HG03439 (cell line): ENCODE results near the gene BCL7A.

Experiments
- ATAC-seq: cut with Tn5 transposase; IDR thresholded peaks from one replicate; pipeline ENCODE4 v1.9.1; 2021; ENCODE audit warnings: mild to moderate bottlenecking, moderate library complexity; ENCODE audit not compliant: unreplicated experiment

Gene BCL7A

DNA sequence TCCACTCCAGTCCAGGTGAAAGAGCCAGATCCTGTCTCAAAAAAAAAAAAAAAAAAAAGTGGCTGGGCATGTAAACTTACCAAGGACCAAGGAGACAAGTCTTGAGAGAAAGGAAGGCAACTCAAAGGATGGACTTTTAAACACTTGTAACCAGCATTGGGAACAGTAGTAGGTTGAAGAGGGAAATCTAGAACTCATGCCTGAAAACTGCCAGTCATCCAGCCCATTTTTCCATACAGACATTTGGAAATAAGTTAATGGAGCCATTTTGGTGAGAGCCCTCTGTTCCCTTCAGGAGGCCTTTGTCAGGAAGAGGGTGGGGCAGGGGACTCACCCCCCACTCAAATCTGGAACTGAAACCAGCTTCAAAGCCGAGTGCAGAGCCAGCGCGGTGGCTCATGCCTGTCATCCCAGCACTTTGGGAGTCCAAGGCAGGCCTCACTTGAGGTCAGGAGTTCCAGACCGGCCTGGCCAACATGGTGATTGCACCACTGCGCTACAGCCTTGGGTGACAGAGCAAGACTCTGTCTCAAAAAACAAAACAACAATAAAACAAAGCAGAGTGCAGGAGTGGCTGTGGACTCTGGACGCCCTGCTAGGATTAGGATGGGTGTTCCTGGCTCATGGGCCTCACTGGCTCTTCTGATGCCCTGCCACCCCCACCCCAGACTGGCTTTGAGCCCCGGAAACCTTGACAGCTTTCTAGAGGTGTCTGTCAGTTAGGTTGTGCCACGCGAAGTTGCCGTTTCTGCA is 55.2 kb downstream of the BCL7A start:
- ATAC-seq, result no peak

DNA sequence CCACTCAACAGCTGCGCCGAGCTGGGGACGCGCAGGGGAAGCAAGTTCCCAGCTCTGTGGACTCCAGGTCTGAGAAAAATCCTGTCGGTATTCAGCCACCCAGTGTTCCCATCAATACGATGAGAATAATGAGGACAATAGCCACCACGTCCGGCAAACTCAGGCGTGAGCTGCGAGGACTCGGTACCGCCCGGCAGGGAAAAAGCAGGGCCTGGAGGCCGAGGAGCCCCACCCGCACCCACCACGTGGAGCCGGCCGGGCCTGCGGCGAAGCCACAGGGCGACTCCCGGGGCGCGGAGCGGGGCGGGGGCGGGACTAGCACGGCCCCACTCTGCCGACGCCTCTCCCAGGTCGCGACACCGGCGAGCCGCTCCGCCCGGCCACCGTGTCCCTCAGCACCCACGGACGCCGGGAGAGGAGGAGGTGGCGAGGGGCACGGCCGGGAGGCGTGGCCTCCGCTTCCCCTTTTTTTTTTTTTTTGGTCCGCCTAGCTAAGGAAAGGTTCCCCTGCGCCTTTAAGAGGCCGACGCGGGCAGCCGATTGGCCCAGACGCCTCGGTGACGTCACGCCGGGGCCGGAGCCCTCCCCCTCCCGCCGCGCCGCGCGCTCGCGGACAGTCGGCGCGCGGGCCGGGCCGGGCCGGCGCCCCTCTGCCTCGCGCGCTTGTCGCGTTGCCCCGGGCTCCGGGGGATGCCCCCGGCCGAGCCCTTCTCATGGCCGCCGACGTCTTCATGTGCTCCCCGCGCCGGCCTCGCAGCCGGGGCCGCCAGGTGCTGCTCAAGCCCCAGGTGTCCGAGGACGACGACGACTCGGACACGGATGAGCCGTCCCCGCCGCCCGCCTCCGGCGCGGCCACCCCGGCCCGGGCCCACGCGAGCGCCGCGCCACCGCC is 56.7 kb downstream of the BCL7A start, which contains the start of gene MLXIP:
Gene MLXIP, plus strand, starts transcription at position 616 of the 892 bp plus-strand sequence. Its CDS starts 98 bp downstream, at position 714.
- ATAC-seq, result peak; percentile 86

DNA sequence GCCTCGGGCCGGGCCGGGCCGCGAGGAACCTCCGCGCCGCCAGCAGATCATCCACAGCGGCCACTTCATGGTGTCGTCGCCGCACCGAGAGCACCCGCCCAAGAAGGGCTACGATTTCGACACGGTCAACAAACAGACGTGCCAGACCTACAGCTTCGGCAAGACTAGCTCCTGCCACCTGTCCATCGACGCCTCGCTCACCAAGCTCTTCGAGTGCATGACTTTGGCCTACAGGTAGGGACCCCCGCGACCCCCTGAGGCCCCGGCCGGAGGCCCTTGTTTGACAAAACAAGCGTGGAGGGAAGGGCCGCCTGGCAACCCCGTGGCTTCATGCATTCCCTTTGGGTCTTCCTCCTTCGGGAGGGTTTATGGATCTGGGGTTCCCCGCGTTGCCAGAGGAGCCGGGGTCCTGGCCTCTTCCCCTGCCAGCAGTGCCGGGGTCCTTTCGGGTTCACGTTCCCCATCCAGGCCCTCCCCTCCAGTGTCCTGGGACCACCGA is 57.4 kb downstream of the BCL7A start:
- peak; percentile 18 for ATAC-seq

DNA sequence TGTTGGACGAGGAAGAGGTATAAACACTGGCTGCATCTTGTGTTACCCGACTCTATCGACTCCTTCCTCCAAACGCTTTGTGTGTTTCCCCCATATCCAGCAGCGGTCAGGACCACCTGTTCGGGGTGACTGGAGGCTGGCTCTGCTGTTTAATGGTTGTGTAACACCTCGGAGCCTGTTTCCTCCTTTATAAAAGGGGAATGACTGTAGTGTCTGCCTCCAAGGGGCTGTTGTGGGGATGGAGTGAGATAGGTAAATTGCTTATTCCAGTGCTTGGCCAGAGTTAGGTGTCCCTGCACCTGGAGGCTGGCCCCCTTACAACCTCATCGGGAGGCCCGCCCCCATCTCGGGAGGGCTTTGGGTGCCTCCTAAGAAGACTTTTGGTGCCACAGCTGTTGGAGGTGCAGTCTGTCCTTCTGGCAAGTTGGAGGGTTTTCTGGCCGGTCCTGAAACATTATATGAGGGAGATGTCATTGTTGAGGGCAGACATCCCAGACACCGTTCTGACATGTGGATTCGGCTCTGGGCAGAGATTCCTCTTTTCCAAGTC is 57.9 kb downstream of the BCL7A start:
- no peak for ATAC-seq

DNA sequence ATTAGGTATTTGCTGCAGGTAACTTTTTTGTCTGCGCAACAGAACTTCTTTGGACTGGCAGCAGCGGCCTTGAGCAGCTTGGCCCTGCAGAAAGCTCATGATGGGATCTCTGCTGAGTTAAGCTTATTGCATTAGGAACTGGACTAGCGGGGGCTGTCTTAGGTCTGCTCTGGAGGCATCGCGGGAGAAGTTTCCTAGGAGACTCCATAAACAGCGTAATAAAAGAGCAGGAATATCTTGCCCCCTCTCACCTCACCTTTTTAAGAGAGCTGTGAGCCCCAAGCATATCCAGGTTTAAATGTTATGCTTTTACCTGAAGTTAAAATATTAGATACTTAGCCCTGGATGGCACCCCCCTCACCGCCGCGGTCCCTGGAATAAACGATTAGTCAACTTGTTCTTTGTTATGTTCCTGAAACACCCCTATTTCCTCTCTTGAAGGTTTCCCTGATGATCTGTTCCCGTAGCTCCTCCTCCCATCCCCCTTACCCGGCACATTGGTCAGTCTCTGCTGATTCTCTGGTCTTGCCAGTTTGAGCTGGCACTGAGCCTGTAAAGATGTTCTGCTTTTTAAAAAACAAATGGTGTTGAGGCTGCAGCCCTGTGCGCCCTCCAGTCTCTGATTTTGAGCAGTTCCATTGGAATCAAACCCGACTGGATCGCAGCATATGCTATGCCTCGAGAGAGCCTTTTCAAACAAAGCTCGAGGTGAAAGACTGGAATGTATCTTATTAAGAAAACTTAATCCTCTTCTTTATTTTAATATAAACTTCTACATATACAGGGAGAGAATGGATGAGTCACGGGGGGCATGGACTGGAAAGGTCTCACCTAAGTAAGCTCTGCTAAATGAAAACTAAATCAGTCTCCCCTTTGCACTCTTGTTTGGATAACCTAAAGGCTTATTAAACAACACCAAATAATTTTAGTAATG is 58.7 kb downstream of the BCL7A start:
- no peak for ATAC-seq

DNA sequence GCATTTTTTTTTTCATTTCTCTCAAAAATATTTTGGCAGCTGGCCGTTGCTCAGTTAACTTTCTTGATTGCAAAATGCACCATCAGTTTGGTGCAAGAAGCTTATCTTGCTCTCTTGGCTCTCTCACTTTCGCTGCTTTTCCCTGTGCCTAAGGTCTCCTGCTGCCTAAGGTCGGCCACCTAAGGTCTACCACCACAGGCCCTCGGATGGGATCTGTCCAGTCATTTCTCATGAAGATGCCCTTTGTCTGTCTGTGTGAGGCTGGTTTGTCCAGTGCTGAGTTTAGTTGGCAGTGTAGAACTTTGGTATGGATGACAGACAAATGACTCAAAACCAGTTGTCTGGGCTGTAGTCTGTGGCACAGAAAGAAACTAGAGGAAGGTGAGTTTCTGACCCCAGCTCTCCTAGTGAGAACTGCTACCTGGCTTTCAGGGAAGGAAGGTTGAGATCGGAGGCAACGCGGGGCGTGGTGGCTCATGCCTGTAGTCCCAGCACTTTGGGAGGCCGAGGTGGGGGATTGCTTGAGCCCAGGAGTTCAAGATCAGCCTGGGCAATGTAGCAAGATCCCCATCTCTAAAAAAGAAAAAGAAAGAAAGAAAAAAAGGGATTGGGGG is 59.5 kb downstream of the BCL7A start:
- ATAC-seq, result no peak

DNA sequence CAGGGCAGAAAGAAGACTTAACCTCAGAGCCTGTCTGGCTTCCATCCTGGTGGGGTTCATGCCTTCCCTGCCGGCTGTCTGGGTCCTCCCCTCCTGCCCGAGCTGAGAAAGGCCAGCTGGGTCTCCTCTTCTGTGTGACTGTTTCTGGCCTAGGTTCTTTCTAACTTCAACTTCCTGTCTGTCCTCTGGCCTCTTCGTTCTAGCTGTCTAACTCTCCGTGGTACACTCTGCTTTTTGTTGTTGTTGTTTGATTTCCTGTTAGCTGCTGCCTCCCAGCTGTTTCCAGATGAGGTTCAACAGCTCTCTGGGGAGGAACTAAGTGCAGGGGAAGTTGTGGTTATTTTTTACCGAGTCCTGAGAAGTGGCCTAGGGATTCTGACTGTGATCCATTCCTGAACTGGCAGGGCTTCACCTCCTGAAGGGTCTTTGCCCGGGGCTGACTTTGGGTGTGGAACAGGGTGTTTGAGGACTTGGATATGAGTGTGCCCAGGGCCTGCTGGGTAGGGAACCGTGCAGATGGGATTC is 60.1 kb downstream of the BCL7A start:
- no peak for ATAC-seq

DNA sequence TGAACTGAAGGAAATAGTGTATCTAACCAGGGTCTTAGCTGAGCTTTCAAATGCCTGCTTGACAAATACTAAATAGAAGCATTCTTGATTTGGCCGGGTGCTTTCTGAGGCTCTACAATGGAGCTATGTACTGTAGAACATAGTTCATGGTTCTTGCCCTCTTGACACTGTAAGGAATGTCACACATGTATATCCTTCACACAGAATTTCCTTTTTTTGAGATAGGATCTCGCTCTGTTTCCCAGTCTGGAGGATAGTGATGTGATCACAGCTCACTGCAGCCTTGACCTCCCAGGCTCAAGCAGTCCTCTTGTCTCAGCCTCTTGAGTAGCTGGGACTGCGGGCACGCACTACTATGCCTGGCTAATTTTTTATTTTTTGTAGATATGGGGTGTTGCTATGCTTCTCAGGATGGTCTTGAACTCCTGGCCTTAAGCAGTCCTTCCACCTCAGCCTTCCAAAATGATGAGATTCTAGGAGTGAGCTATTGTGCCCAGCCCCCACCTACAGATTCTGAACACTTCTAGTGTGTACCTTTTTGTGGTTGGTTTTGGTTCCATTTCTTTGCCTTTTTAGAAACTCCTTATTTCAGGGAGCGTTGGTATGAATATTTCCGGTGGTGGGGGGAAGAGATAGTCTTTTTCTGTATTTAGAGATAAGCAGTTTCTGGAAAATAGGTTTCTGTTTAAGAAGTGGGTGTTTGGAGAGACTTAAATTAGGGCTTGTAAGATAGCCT is 61.1 kb downstream of the BCL7A start:
- ATAC-seq, result no peak

DNA sequence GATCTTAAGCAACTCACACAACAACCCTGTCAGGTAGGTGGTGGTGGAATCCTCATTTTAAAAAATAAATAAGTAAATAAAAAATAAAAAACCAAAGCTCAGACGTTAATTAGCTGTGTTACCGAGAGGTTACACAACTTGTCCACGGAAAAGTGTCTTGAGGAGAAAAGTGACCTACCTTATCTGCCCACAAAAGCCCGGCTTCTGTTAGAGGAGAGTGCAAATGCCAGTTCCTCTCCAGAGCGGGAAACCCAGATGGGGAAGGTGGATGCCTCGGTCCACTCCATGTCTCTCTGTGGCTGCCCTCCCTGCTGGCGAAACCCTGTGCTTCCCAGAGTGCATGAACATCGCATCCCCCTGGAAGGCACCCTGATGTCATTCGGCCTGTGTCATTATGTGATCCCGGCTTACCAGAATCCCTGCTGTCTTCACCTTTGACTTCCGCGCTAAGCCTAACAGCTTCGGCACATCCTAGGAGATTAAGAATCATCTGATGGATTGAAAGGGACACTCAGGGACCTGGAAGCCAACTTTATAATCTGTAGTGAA is 63.2 kb downstream of the BCL7A start:
- ATAC-seq, result no peak

DNA sequence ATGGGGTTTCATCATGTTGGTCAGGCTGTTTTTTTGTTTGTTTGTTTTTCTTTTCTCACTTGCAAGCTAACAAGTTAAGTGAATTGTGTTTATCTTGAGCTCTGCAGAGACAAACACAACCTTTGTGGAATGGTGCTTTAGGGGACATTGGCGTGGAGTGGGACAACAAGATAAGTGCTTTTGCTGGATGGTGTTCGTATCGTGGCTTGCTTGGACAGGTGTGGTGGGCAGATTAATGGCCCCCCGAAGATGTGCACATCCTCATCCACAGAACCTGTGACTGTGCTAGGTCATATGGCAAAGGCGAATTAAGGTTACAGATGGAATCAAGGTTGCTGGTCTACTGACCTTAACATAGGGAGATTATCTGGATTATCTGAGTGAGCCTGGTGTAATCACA is 63.9 kb downstream of the BCL7A start:
- no peak for ATAC-seq

DNA sequence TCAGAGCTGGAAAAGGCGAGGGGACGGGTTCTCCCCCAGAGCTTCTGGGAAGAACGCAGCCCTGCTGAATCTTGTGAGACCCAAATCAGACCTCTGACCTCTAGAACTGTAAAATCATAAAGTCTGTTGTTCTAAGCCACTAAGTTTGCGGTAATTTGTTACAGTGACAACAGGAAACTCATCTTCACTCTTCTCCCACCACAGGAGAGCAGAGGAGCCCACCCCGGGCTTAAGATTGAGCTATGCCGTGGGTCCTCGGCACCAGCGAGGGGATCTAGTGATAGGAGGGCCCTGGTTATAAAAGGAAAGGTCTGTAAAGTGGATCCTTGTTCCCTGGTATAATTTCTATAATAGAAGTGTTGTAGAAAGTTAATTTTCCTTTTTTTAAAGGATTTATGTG is 64.4 kb downstream of the BCL7A start:
- ATAC-seq, result no peak

DNA sequence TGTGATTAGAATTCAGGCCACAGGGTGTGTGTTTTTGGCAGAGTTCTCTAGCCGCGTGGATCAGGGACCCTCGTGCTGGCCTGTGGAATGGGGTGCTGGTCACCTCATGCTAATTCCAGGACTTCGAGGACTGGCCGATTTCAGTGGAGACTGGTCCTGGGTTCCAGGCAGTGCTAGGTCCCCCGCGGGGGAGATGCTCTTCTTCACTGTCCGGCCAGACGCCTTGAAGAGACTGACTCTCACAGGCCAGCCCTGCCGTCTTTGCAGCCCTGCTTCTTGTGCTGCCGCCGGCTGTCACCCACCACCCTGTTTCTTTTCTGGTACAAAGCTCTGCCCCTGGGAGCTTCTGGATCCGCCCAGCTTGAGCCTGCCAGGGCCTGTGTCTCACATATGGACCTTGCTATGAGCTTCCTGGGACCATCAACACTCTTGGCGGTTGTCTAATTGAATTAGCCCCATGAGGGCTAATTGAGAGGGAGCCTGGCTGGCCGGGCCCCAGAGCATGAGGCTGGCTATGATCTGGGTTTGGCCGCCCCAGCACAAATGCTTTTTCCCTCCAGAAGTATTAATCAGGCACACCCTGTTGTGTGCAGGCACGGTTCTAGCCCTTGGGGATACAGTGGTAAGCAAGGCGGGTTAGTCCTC is 65.1 kb downstream of the BCL7A start:
- ATAC-seq, result no peak

DNA sequence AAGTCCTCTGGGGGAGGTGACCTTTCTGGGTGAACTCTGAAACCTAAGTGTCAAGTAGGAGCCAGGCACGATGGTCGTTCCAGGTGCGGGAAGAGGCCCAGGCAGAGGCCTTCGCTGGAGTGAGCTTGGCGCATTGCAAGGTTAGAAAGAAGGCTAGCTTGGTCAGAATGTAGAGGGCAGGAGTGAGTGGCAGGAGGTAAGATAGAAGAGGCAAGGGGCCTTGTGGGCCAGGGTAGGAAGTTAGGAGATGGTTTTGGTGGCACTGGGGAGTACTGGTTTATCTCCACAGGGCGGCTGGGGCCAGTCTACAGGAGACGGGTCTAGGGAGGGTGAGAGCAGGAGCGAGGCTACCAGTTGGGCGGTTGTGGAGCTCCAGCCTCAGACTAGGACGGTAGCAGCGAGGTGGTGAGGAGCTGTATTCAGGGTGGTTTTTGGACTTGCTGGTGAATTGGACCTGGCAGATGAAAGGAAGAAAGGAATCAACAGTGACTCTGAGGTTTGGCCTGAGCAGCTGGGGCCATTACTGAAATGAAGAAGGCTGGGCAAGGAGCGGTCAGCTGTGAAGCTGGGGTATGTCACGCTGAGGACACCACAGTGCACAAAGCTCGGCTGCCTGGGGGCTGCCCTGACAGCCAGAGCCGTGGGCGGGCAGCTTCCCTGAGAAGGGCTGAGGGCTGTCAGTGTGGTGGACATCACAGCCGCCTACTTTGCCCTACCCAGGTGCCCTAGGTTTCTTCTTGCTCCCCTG is 65.9 kb downstream of the BCL7A start:
- no peak for ATAC-seq

DNA sequence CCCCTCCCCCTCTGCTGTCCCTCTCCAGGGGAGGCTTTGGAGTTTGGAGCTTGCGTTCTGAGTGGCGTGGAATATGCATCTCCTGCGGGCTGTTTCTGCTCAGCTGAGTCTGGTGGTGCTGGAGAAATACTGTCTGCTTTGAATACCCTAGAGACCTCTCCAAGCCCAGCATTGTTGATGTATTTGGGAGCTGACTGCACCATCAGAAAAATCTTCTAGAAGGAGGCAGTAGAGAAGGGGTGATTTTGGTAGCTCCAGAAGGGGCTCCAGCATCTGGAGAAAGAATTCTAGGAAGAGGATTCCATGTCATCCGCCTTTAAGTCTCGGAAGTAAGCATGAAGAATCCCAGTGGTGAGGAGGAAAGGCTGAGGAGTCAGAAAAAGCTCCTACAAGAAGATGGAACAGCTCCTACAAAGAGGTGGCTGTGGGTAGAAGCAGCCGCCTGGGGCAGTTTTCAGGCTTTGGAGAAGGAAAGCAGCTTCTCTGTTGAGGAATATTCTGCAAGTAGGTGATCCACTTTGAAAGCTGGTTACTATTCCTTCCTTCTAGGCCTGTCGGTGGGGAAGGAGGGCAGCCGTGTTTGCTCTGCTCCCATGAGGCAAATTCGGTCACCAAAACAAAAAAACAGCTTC is 66.6 kb downstream of the BCL7A start:
- no peak for ATAC-seq

DNA sequence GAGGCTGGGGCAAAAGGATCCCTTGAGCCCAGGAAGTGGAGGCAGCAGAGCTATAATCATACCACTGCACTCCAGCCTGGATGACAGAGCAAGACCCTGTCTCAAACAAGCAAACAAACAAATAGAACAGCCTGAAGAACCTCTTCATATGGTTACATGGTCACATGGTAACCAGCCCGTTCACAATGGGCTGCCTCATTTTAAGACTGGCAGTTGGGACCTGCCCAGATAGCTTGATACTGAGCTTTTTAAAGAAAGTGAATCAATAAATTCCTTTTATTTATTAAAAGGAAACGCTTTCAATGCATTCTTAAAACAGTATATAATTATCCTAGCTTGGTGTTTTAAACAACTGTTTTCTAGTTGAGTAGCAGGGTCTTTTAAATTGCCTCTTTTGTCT is 67.4 kb downstream of the BCL7A start:
- ATAC-seq, result no peak

DNA sequence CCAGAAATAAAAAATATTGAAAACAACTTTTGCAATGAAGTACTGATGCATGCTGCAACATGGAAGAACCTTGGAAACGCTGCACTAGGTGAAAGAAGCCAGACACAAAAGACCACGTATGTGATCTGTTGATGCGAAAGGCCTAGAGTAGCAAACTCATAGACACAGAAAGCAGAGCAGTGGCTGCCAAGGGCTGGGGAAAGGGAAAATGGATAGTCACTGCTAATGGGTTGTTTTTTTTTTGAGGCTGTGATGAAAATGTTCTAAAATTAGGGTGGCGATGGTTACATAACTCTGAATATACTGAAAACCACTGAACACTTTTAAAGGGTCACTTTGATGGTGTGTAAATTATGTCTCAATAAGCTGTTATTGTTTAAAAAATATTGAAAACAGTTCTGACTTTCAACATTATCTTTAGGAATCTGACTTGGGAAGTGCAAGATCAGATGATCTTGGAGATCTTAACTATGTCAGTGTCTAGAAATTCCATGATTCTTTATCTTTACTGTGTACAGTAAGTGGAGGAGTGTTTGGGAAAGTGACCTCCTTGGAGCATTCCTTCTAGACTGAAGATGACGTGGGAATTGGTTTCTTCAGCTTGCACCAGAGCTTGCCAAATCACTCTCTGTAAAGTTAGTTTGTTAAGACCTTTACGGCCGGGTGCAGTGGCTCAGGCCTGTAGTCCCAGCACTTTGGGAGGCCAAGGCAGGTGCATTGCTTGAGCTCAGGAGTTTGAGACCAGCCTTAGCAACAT is 69.3 kb downstream of the BCL7A start:
- no peak for ATAC-seq
